Hepatic stellate cell (primary cell): ENCODE data around the gene ATP5MC3.
"Not testable (repeated sequence)": the region's sequence is repeated elsewhere in the genome, so short reads cannot be mapped to it uniquely, and the experiment has no call there.

Source experiments
- DNase-seq: peaks from one replicate; pipeline ENCODE4 v3.0.0; 2011; ENCODE audit warnings: low spot score

The ATP5MC3 gene

GRCh38 chr2:175181104-175181876, at the start of gene ATP5MC3:
ATP5MC3 (minus strand) TSS chr2:175181710; CDS start chr2:175181393, 317 bp downstream.
- peak; percentile 93 for DNase-seq

DNA sequence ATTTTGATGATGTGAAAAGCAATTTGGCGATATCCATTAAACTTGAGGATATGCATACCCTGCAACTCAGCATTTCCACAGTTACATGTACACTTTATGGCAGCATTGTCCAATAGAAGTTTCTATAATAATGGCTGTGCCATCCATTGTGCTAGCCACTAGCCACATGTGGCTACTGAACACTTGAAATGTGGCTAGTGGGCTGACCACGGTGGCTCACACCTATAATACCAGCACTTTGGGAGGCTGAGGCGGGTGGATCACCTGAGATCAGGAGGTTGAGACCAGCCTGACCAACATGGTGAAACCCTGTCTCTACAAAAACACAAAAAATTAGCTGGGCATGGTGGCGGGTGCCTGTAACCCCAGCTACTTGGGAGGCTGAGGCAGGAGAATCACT, 47.1 kb upstream of the ATP5MC3 start:
- not testable (repeated sequence) for DNase-seq

DNA sequence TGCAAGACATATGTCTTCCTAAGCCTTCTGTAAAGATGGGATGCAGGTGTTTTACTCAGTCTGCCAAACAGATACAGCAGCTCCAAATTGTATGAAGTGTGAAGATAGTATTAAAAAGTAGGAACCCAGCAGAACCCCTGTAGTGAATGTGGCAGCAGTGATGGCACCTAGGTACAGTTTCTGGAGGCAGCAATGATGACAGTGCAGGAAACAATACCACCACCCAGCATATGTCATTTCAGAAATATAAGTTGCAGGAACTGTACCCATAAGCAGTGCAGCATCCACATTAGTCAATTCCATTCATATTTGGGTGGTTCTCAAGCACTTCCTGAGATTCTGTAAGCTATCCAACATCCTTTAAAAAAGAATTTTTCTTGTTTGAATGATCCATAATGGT, 46.7 kb upstream of the ATP5MC3 start:
- DNase-seq: no peak

DNA sequence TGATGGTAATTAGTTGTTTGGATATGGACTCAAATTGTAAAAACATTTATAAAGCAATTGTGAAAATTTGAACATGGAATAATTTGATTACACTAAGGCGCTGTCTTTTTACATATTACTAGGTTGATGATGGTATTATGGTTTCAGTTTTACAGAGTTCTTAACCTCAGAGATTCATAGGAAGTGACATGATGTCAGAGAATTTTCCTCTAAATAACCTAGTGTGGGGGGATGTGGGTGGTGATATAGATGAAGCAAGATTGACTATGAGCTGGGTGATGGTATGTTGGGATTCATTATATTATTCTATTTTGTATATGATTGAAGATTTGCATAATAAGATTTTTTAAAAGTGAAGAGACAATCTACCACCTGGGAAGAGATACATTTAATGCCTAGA, 45.9 kb upstream of the ATP5MC3 start:
- DNase-seq: no peak

- no peak for DNase-seq
These were observed 38.6 kb upstream of the ATP5MC3 start for GRCh38 chr2:175220075-175220474.

GRCh38 chr2:175218551-175218950, 37.0 kb upstream of the ATP5MC3 start:
- no peak for DNase-seq

DNA sequence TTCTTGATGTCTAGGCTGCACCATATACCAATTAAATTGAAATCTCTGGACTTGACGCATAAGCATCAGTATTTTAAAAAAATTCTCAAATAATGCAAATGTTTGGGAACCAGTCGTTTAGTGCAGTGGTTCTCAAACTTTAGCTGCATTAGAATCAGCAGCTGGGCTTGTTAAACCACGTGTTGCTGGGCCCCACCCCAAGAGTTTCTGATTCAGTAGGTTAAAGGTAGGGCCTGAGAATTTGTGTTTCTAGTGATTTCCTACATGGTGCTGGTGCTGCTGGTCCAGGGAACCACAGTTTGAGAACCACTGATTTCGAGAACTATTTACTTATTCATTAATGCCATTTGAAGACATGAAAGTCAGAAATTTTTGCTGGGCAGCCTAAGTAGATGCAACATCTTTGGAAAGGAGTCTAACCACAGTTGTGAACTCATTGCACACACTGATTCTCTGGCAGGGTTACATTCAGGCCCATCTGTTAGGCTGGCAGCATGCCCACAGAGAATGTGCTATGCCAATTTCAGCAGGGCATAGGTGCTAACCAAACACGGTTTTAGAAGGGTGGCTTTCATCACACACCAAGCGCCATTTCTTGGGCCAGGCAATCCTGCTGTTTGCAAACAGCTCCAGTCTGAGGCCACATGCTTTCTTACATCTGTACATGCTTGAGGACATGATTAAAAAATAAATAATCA, 26.4 kb upstream of the ATP5MC3 start:
- no peak for DNase-seq

- no peak for DNase-seq
These were observed 25.4 kb upstream of the ATP5MC3 start for GRCh38 chr2:175206866-175207265.

GRCh38 chr2:175205523-175205922, 24.0 kb upstream of the ATP5MC3 start:
- DNase-seq: peak; percentile 8

- peak; percentile 12 for DNase-seq
These were observed 22.3 kb upstream of the ATP5MC3 start for GRCh38 chr2:175203621-175204496.

GRCh38 chr2:175195012-175195411, 13.5 kb upstream of the ATP5MC3 start:
- no peak for DNase-seq

GRCh38 chr2:175188761-175189160, 7.3 kb upstream of the ATP5MC3 start:
- DNase-seq: no peak

- DNase-seq: peak; percentile 13
These were observed 5.9 kb upstream of the ATP5MC3 start for GRCh38 chr2:175187378-175187777.

GRCh38 chr2:175183674-175184073, 2.2 kb upstream of the ATP5MC3 start:
- no peak for DNase-seq

GRCh38 chr2:175181877-175182308, 383 bp upstream of the ATP5MC3 start:
- DNase-seq: no peak

DNA sequence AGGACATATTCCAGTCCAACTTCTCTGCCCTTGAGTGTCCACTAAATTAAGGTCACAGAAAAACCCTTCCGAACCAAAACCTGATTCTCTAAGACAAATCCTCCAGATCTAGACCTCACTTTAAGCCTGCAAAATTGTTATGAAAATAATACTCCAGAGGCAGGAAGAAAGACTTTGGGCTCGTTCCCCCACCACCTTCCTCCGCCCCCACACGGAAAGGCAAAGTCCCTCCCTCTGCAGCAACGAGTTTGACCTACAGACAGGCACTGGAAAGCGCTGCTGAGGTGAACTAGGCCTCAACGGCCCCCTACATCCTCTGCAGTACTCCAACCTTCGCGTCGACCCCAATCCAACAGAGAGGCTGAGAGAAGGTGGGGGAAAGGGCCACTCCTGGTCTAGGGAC, 808 bp downstream of the ATP5MC3 start:
- peak; percentile 35 for DNase-seq

- DNase-seq: no peak
These were observed 4.9 kb downstream of the ATP5MC3 start for GRCh38 chr2:175176624-175177023.

DNA sequence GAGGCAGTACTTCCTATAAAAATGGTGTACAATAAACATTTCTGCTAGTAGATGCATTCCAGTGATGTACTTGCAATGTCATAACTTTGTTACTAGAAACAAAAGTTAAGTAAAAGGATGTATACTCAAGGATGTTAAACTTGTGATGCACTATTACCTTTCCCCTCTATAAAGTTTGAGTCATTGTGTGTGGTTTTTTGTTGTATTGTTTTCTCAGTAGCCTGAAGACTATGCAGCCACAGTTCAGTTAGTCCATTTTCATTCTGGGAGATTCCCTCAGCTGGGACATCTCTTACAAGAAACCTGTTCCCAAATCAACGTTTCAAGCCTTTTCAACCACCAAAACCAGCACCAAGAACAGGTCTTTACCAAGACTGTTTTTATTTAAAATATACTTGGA, 5.6 kb downstream of the ATP5MC3 start:
- no peak for DNase-seq

DNA sequence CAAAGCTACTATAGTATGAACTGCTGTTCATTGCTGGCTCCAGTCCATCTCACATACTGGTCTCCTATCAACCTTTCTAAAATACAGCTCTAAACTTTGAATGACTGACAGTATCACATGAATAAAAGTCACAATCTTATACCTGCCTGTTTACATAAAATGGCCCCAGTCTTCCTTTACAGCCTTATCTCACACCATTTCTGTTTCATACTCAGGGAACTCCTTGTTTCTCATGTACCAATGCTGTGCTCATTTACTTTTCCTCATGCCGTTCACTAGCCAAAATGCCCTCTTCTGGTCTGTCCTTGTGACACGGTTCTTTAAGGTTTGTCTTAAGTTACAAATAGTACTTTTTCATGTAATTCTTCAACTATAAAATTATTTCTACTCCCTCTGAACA, 6.2 kb downstream of the ATP5MC3 start:
- DNase-seq: no peak

GRCh38 chr2:175170659-175171304, 10.7 kb downstream of the ATP5MC3 start:
- no peak for DNase-seq

DNA sequence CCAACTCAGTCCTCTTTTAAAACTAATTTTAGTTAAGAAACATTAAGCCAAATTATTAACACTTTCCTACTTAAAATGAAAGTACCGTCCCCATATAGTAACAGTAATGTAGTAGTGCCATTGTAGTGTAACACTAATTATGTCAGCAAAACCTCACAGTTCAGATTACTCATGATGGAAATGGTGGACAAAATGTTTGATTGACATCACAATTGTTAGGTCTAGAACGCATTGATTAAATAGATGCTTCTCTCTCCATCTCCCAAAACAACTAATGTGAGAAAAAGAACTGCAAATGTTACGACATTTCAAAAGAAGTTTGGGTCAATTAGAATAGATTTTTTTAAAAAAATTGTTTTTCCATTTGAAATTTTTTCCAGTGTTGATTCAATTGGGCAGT, 12.3 kb downstream of the ATP5MC3 start:
- no peak for DNase-seq

GRCh38 chr2:175168564-175168945, 13.0 kb downstream of the ATP5MC3 start:
- no peak for DNase-seq
